SKM-1 treated with dmso at 0.1 percent for 144 hours (cell line): ENCODE results near the gene ADGRL1.
"Not testable (repeated sequence)": the region's sequence is repeated elsewhere in the genome, so short reads cannot be mapped to it uniquely, and the experiment has no call there.

Experiments
- DNase-seq: peaks from one replicate; lab custom pipeline; 2025; ENCODE audit not compliant: unreplicated experiment; lab: John Stamatoyannopoulos, UW

ADGRL1 gene

GRCh38 chr19:14195216-14195615, 10.8 kb downstream of the ADGRL1 start:
- not testable (repeated sequence) for DNase-seq

GRCh38 chr19:14189415-14189814, 16.6 kb downstream of the ADGRL1 start:
- DNase-seq = no peak

- DNase-seq = not testable (repeated sequence)
Measured at GRCh38 chr19:14188086-14188485, 17.9 kb downstream of the ADGRL1 start.

- peak; percentile 30 for DNase-seq
Measured at GRCh38 chr19:14187561-14187960, 18.4 kb downstream of the ADGRL1 start.

GRCh38 chr19:14186684-14187083, 19.3 kb downstream of the ADGRL1 start:
- not testable (repeated sequence) for DNase-seq

GRCh38 chr19:14185691-14186090, 20.3 kb downstream of the ADGRL1 start:
- DNase-seq = not testable (repeated sequence)

GRCh38 chr19:14185158-14185557, 20.8 kb downstream of the ADGRL1 start:
- DNase-seq = no peak

- DNase-seq = no peak
Measured at GRCh38 chr19:14183741-14184350, 22.1 kb downstream of the ADGRL1 start.

GRCh38 chr19:14182476-14182875, 23.5 kb downstream of the ADGRL1 start:
- DNase-seq = no peak

- DNase-seq = no peak
Measured at GRCh38 chr19:14181906-14182305, 24.1 kb downstream of the ADGRL1 start.

- DNase-seq = not testable (repeated sequence)
Measured at GRCh38 chr19:14181199-14181598, 24.8 kb downstream of the ADGRL1 start.

- DNase-seq = no peak
Measured at GRCh38 chr19:14177496-14178074, 28.4 kb downstream of the ADGRL1 start.

- no peak for DNase-seq
Measured at GRCh38 chr19:14175351-14175792, 30.6 kb downstream of the ADGRL1 start.

- no peak for DNase-seq
Measured at GRCh38 chr19:14174883-14175282, 31.1 kb downstream of the ADGRL1 start.

GRCh38 chr19:14168993-14169392, 37.0 kb downstream of the ADGRL1 start:
- DNase-seq = no peak

GRCh38 chr19:14168259-14168972, 37.6 kb downstream of the ADGRL1 start:
- DNase-seq = no peak

GRCh38 chr19:14167576-14168138, 38.3 kb downstream of the ADGRL1 start:
- no peak for DNase-seq

GRCh38 chr19:14166999-14167575, 38.9 kb downstream of the ADGRL1 start:
- no peak for DNase-seq

GRCh38 chr19:14165990-14166830, 39.8 kb downstream of the ADGRL1 start:
- no peak for DNase-seq

- no peak for DNase-seq
Measured at GRCh38 chr19:14164724-14165493, 41.1 kb downstream of the ADGRL1 start.
